GM12878 (cell line): Measurements from ENCODE around the gene TMOD3.

ENCODE experiments used
- BMI1 ChIP-seq: fragments of 450-650 bp; IDR thresholded peaks from 2 replicates; pipeline ENCODE4 v1.6.1; 2016; ENCODE audit warnings: mild to moderate bottlenecking, moderate library complexity, borderline replicate concordance
- EGR1 ChIP-seq, 2 experiments: IDR thresholded peaks; 1 replicate in 1 of 2; 2 replicates in 1 of 2; pipeline ENCODE4 v1.6.1; 2011 to 2012; ENCODE audit warnings: low read depth in 2 of 2, low read length in 2 of 2, borderline replicate concordance in 1 of 2, mild to moderate bottlenecking in 1 of 2, moderate library complexity in 1 of 2
- ETV6 ChIP-seq, 2 experiments: fragments of 450-650 bp in 1 of 2; IDR thresholded peaks in 1 of 2; conservative IDR thresholded peaks in 1 of 2; 2 replicates each; pipeline ENCODE4 v1.6.1; 2014; ENCODE audit warnings: antibody characterized with exemption in 1 of 2, borderline replicate concordance in 1 of 2, low read depth in 1 of 2, mild to moderate bottlenecking in 1 of 2, moderate library complexity in 1 of 2
- EZH2 ChIP-seq: IDR thresholded peaks from 2 replicates; pipeline ENCODE4 v1.6.1; 2012; ENCODE audit warnings: low read depth, mild to moderate bottlenecking, control low read depth, inconsistent platforms, low read length, borderline replicate concordance; ENCODE audit not compliant: control insufficient read depth
- FOXM1 ChIP-seq: IDR thresholded peaks from 2 replicates; pipeline ENCODE4 v1.6.1; 2012; ENCODE audit warnings: low read depth, mild to moderate bottlenecking, inconsistent platforms, low read length, moderate library complexity
- POLR2A ChIP-seq: IDR thresholded peaks from 2 replicates; pipeline ENCODE4 v1.6.1; 2011; ENCODE audit warnings: low read depth, mild to moderate bottlenecking, low read length
- SMARCA5 ChIP-seq: fragments of 450-650 bp; IDR thresholded peaks from 2 replicates; pipeline ENCODE4 v1.6.1; 2017; ENCODE audit warnings: mild to moderate bottlenecking
- TCF7 ChIP-seq: IDR thresholded peaks from 2 replicates; pipeline ENCODE4 v1.6.1; 2014; ENCODE audit warnings: antibody characterized with exemption, borderline replicate concordance
- ZNF274 ChIP-seq: IDR thresholded peaks from one replicate; pipeline ENCODE4 v1.8.0; 2011; ENCODE audit not compliant: insufficient read length, insufficient read depth
- TF ChIP-seq, protein P1 (sequence below): IDR thresholded peaks from 2 replicates; pipeline ENCODE4 v1.6.1; 2011; ENCODE audit warnings: borderline replicate concordance, low read depth, mild to moderate bottlenecking, moderate library complexity, mixed read lengths, low read length; ENCODE audit not compliant: insufficient read depth; ENCODE audit errors: extremely low read length
- TF ChIP-seq, protein P2 (sequence below), 3 experiments: IDR thresholded peaks in 2 of 3; conservative IDR thresholded peaks in 1 of 3; 2 replicates each; pipeline ENCODE4 v1.5.1; 2011; ENCODE audit warnings: low read depth in 3 of 3, low read length in 3 of 3, mild to moderate bottlenecking in 3 of 3, control low read depth in 2 of 3, moderate library complexity in 2 of 3, inconsistent platforms in 1 of 3, mixed read lengths in 1 of 3; ENCODE audit not compliant: control insufficient read depth in 2 of 3, insufficient read depth in 1 of 3; ENCODE audit errors: extremely low read depth in 1 of 3
- TF ChIP-seq, protein P3 (sequence below): IDR thresholded peaks from 2 replicates; pipeline ENCODE4 v1.6.1; 2011; ENCODE audit warnings: low read depth, mild to moderate bottlenecking, low read length, moderate library complexity, borderline replicate concordance; ENCODE audit errors: extremely low read depth
- TF ChIP-seq, protein P4 (sequence below): IDR thresholded peaks from 2 replicates; pipeline ENCODE4 v1.6.1; 2012; ENCODE audit warnings: low read depth, low read length, improper control_type of control experiment

DNA sequence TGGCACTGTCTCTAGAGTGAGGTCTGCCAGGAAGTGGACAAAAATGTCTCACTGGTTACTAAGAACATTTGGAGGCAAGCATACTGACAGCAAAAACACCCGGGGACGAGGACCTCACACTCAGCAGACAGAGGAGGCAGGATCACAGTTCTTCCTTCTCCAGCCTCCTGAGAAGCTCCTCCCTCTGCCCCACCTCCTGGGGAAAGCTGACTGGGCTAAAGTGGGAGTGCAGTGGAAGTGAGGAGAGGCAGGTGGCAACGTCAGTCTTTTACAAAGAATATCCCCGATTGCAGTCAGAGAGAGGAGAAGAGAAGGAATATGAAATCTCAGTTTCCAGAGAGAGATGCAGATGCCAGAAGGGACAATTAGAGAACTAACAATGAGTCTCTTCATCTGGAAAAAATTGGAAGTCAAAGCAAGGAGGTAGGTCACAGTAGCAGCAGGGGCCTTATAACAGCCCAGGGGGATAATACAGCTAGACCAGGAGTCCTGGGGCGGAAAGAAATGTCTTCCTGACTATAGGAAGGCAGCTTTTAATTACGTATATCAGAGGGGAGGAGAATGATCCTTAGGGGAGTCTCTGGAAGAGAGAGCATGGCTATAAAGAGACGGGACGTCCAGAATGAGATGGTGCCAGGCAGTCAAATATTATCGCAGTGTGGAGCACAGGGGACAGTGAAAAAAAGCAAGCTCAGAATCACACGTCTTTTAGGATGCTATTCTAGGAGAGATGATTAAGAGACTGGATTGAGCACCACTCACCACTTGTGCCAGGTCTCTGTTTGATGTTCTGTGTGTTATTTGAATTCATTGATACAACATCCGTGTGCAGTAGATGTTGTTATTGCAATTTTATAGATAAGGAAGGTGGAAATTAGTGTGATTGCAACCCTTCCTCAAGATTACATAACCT, 95.0 kb downstream of the TMOD3 start:
- no peak for TF ChIP-seq FOXM1
- no peak for TF ChIP-seq EGR1 (IDR thresholded peaks at IDR 0.05; ENCODE audit: borderline replicate concordance in 1 of 2, low read depth in 2 of 2, low read length in 2 of 2)
- TF ChIP-seq, protein P1, sequence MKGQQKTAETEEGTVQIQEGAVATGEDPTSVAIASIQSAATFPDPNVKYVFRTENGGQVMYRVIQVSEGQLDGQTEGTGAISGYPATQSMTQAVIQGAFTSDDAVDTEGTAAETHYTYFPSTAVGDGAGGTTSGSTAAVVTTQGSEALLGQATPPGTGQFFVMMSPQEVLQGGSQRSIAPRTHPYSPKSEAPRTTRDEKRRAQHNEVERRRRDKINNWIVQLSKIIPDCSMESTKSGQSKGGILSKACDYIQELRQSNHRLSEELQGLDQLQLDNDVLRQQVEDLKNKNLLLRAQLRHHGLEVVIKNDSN = no peak
- TF ChIP-seq, protein P2, sequence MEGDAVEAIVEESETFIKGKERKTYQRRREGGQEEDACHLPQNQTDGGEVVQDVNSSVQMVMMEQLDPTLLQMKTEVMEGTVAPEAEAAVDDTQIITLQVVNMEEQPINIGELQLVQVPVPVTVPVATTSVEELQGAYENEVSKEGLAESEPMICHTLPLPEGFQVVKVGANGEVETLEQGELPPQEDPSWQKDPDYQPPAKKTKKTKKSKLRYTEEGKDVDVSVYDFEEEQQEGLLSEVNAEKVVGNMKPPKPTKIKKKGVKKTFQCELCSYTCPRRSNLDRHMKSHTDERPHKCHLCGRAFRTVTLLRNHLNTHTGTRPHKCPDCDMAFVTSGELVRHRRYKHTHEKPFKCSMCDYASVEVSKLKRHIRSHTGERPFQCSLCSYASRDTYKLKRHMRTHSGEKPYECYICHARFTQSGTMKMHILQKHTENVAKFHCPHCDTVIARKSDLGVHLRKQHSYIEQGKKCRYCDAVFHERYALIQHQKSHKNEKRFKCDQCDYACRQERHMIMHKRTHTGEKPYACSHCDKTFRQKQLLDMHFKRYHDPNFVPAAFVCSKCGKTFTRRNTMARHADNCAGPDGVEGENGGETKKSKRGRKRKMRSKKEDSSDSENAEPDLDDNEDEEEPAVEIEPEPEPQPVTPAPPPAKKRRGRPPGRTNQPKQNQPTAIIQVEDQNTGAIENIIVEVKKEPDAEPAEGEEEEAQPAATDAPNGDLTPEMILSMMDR (IDR thresholded peaks at IDR 0.05 in 2 of 3, conservative IDR thresholded peaks at IDR 0.05 in 1 of 3; ENCODE audit: control insufficient read depth in 2 of 3, extremely low read depth in 1 of 3, insufficient read depth in 1 of 3, low read depth in 3 of 3, low read length in 3 of 3) = no peak
- TF ChIP-seq EZH2 = no peak
- no peak for TF ChIP-seq ETV6 (conservative IDR thresholded peaks at IDR 0.05 in 1 of 2, IDR thresholded peaks at IDR 0.05 in 1 of 2; ENCODE audit: borderline replicate concordance in 1 of 2, low read depth in 1 of 2)
- TF ChIP-seq, protein P3, sequence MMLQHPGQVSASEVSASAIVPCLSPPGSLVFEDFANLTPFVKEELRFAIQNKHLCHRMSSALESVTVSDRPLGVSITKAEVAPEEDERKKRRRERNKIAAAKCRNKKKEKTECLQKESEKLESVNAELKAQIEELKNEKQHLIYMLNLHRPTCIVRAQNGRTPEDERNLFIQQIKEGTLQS = no peak
- TF ChIP-seq, protein P4, sequence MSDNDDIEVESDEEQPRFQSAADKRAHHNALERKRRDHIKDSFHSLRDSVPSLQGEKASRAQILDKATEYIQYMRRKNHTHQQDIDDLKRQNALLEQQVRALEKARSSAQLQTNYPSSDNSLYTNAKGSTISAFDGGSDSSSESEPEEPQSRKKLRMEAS = no peak
- TF ChIP-seq SMARCA5 = no peak
- TF ChIP-seq ZNF274 = no peak
- no peak for TF ChIP-seq POLR2A
- TF ChIP-seq BMI1 = no peak
- no peak for TF ChIP-seq TCF7
